Measurements from ENCODE around the gene AVP. TPM values are rescaled to one million over a fixed set of nuclear protein-coding genes. Genes with fewer than 3 reads are reported as not detected.

The AVP gene
- total and polyA plus RNA-seq, 2 of the 13 experiments (the other 11 are each of a cell fraction or from before 2014, with no cell fraction given): 0.12 TPM; not detected in 1

- TF ChIP-seq, protein P1, sequence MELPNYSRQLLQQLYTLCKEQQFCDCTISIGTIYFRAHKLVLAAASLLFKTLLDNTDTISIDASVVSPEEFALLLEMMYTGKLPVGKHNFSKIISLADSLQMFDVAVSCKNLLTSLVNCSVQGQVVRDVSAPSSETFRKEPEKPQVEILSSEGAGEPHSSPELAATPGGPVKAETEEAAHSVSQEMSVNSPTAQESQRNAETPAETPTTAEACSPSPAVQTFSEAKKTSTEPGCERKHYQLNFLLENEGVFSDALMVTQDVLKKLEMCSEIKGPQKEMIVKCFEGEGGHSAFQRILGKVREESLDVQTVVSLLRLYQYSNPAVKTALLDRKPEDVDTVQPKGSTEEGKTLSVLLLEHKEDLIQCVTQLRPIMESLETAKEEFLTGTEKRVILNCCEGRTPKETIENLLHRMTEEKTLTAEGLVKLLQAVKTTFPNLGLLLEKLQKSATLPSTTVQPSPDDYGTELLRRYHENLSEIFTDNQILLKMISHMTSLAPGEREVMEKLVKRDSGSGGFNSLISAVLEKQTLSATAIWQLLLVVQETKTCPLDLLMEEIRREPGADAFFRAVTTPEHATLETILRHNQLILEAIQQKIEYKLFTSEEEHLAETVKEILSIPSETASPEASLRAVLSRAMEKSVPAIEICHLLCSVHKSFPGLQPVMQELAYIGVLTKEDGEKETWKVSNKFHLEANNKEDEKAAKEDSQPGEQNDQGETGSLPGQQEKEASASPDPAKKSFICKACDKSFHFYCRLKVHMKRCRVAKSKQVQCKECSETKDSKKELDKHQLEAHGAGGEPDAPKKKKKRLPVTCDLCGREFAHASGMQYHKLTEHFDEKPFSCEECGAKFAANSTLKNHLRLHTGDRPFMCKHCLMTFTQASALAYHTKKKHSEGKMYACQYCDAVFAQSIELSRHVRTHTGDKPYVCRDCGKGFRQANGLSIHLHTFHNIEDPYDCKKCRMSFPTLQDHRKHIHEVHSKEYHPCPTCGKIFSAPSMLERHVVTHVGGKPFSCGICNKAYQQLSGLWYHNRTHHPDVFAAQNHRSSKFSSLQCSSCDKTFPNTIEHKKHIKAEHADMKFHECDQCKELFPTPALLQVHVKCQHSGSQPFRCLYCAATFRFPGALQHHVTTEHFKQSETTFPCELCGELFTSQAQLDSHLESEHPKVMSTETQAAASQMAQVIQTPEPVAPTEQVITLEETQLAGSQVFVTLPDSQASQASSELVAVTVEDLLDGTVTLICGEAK (IDR thresholded peaks at IDR 0.05): no peak
- TF ChIP-seq, protein P1 (CRISPR knock-in tag; IDR thresholded peaks at IDR 0.05): no peak
- peak; percentile 35 for TF ChIP-seq XRCC5 (optimal IDR thresholded peaks at IDR 0.05; ENCODE audit: low read length)
- TF ChIP-seq STAT5B (CRISPR knock-in tag; IDR thresholded peaks at IDR 0.05): no peak
- TF ChIP-seq BRF2 (CRISPR knock-in tag; IDR thresholded peaks at IDR 0.05): no peak
- TF ChIP-seq ZHX2 (IDR thresholded peaks at IDR 0.05; ENCODE audit: low read depth): no peak
- no peak for TF ChIP-seq ZHX2 (CRISPR knock-in tag; IDR thresholded peaks at IDR 0.05; ENCODE audit: borderline replicate concordance)
- no peak for TF ChIP-seq ZMAT3 (CRISPR knock-in tag; conservative IDR thresholded peaks at IDR 0.05)
- no peak for TF ChIP-seq FOXO1 (CRISPR knock-in tag; IDR thresholded peaks at IDR 0.05)
- TF ChIP-seq GLI4 (CRISPR knock-in tag; IDR thresholded peaks at IDR 0.05; ENCODE audit: borderline replicate concordance): no peak
- TF ChIP-seq, protein P2, sequence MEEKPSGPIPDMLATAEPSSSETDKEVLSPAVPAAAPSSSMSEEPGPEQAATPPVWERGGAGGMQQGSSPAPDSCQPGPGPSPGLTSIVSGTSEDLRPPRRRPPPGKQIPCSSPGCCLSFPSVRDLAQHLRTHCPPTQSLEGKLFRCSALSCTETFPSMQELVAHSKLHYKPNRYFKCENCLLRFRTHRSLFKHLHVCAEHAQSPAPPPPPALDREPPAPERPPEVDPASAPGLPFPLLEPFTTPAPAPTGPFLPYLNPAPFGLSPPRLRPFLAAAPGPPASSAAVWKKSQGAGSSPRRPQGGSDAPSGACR (CRISPR knock-in tag; IDR thresholded peaks at IDR 0.05): peak; percentile 64; the same call in 1 of the 2 replicates
Observed at GRCh38 chr20:3115190-3116107, 30.9 kb upstream of the AVP start (continued).

All from HepG2 (cell line).